Peyer's patch (tissue), 4 donors: ENCODE measurements around the gene SLC2A4RG. TPM values are rescaled to one million over a fixed set of nuclear protein-coding genes. Genes with fewer than 3 reads are reported as not detected.

Experiments
- DNase-seq, 3 donors: peaks; one replicate each; pipeline ENCODE4 v3.0.0-alpha.2; 2017 to 2019
- H3K27ac ChIP-seq, 4 donors: fragments of 200-600 bp; sonication (generic); one replicate each; pipeline ENCODE4 v1.5.1; 2016 to 2019
- H3K27me3 ChIP-seq, 2 donors: fragments of 200-600 bp; sonication (generic); one replicate each; pipeline ENCODE4 v1.5.1; 2019
- H3K36me3 ChIP-seq, 3 donors: fragments of 200-600 bp; sonication (generic); one replicate each; pipeline ENCODE4 v1.5.1; 2016 to 2019
- H3K4me1 ChIP-seq, 4 donors: fragments of 200-600 bp; sonication (generic); one replicate each; pipeline ENCODE4 v1.5.1; 2016 to 2019
- H3K4me3 ChIP-seq, 4 donors: fragments of 200-600 bp; sonication (generic); 1 replicate in 3 of 4; 2 replicates in 1 of 4; pipeline ENCODE4 v1.5.1; 2016 to 2019; ENCODE audit warnings: mild to moderate bottlenecking in 1 of 4
- H3K9me3 ChIP-seq, 4 donors: fragments of 200-600 bp; sonication (generic); one replicate each; pipeline ENCODE4 v1.5.1; 2016 to 2019; ENCODE audit warnings: mild to moderate bottlenecking in 1 of 4
- CTCF ChIP-seq, 6 experiments: fragments of 450-650 bp in 4 of 6; fragments of 200-600 bp in 2 of 6; sonication (generic) in 1 of 6; IDR thresholded peaks; one replicate each; pipeline ENCODE4 v1.5.1; 2017 to 2019; ENCODE audit warnings: antibody characterized with exemption in 6 of 6, mild to moderate bottlenecking in 3 of 6, moderate library complexity in 1 of 6
- POLR2A ChIP-seq, 2 donors: fragments of 450-650 bp; IDR thresholded peaks; one replicate each; pipeline ENCODE4 v1.5.1; 2017; ENCODE audit warnings: antibody characterized with exemption in 2 of 2, mild to moderate bottlenecking in 2 of 2, moderate library complexity in 2 of 2
- total RNA-seq, 4 donors: library from RNA; depleted of rRNA; stranded (reverse); fragments of >200 nt; gene quantifications; one replicate each; pipeline ENCODE4 v1.1.0, GENCODE V29; 2016

Gene SLC2A4RG
- total RNA-seq, 4 donors from 2014 or later, result 34.2 to 54.5 (median 40.4) TPM

GRCh38 chr20:63751471-63752271 is 12.1 kb downstream of the SLC2A4RG start:
- H3K4me1 ChIP-seq, result no peaks in the 10 kb centered on the region
- H3K27ac ChIP-seq, result peak overlapping the region in 2 of 4 donors; percentile 36 to 66
- no peaks in the 10 kb centered on the region for H3K9me3 ChIP-seq
- peak overlapping the region in 1 of 4 donors; percentile 3 for H3K4me3 ChIP-seq
- no peak for DNase-seq
- H3K27me3 ChIP-seq, result no peaks in the 10 kb centered on the region
- no peaks in the 10 kb centered on the region for H3K36me3 ChIP-seq
- TF ChIP-seq POLR2A (IDR thresholded peaks at IDR 0.05) (no peak), CTCF (IDR thresholded peaks at IDR 0.05) (no peak)

GRCh38 chr20:63752411-63753101 is 13.0 kb downstream of the SLC2A4RG start:
- Histone ChIP-seq H3K4me3 (no peak overlapping the region), H3K9me3 (no peaks in the 10 kb centered on the region), H3K27ac (no peak overlapping the region), H3K4me1 (no peaks in the 10 kb centered on the region), H3K27me3 (no peaks in the 10 kb centered on the region), H3K36me3 (no peaks in the 10 kb centered on the region)
- no peak for DNase-seq
- no peak for TF ChIP-seq POLR2A (IDR thresholded peaks at IDR 0.05)
- no peak for TF ChIP-seq CTCF (IDR thresholded peaks at IDR 0.05)

GRCh38 chr20:63753381-63753780 is 13.8 kb downstream of the SLC2A4RG start:
- Histone ChIP-seq H3K9me3 (no peaks in the 10 kb centered on the region), H3K4me3 (no peak overlapping the region), H3K27me3 (no peaks in the 10 kb centered on the region), H3K27ac (no peak overlapping the region), H3K36me3 (no peaks in the 10 kb centered on the region), H3K4me1 (no peaks in the 10 kb centered on the region)
- no peak for DNase-seq
- no peak for TF ChIP-seq CTCF (IDR thresholded peaks at IDR 0.05)
- no peak for TF ChIP-seq POLR2A (IDR thresholded peaks at IDR 0.05)

GRCh38 chr20:63754008-63754407 is 14.4 kb downstream of the SLC2A4RG start:
- TF ChIP-seq CTCF (IDR thresholded peaks at IDR 0.05) (no peak), POLR2A (IDR thresholded peaks at IDR 0.05) (no peak)
- Histone ChIP-seq H3K27ac (no peak overlapping the region), H3K27me3 (no peaks in the 10 kb centered on the region), H3K4me1 (no peaks in the 10 kb centered on the region), H3K4me3 (no peak overlapping the region), H3K9me3 (no peaks in the 10 kb centered on the region), H3K36me3 (no peaks in the 10 kb centered on the region)
- no peak for DNase-seq

GRCh38 chr20:63755933-63756647 is 16.5 kb downstream of the SLC2A4RG start:
- no peak overlapping the region for H3K27ac ChIP-seq
- no peaks in the 10 kb centered on the region for H3K27me3 ChIP-seq
- no peaks in the 10 kb centered on the region for H3K36me3 ChIP-seq
- H3K4me1 ChIP-seq, result no peaks in the 10 kb centered on the region
- H3K4me3 ChIP-seq, result no peak overlapping the region
- TF ChIP-seq CTCF (IDR thresholded peaks at IDR 0.05), result no peak
- TF ChIP-seq POLR2A (IDR thresholded peaks at IDR 0.05), result no peak
- DNase-seq, result no peak
- no peaks in the 10 kb centered on the region for H3K9me3 ChIP-seq
